Bronchial epithelial cell (primary cell): ENCODE results near the gene SYCP2. TPM values are rescaled to one million over a fixed set of nuclear protein-coding genes. Genes with fewer than 3 reads are reported as not detected.

ENCODE experiments used
- DNase-seq: peaks from one replicate; pipeline ENCODE4 v3.0.0-alpha.2; 2010; ENCODE audit warnings: low read depth
- FAIRE-seq: peaks from 2 replicates; lab custom pipeline; 2011; peaks lifted over from hg19 to GRCh38; lab: Jason Lieb, UNC
- H3K27me3 ChIP-seq: 2 replicates; pipeline ENCODE4 v1.5.1; 2011; ENCODE audit warnings: low read length; ENCODE audit not compliant: control insufficient read depth, insufficient read depth
- H3K36me3 ChIP-seq: 2 replicates; pipeline ENCODE4 v1.5.1; 2011; ENCODE audit warnings: low read length; ENCODE audit not compliant: control insufficient read depth, insufficient read depth
- H3K4me3 ChIP-seq: 2 replicates; pipeline ENCODE4 v1.5.1; 2011; ENCODE audit warnings: mild to moderate bottlenecking, low read depth, low read length, control low read depth
- total RNA-seq: library from RNA; depleted of rRNA; stranded (reverse); fragments of >200 nt; gene quantifications from 2 replicates; pipeline ENCODE4 v1.2.1, GENCODE V29; 2014
- TF ChIP-seq, protein P1 (sequence below): IDR thresholded peaks from 2 replicates; pipeline ENCODE4 v1.5.1; 2011; ENCODE audit warnings: mild to moderate bottlenecking, moderate library complexity, low read length, control low read depth, inconsistent platforms; ENCODE audit not compliant: insufficient read depth, severe bottlenecking

The SYCP2 gene
- total RNA-seq, 1 donor from 2014 or later, result 0.26 TPM

- H3K27me3 ChIP-seq, result no peaks in the 10 kb centered on the region
Observed at GRCh38 chr20:59813948-59814839, 119.2 kb downstream of the SYCP2 start.

More at GRCh38 chr20:59813948-59814839, 119.2 kb downstream of the SYCP2 start:
- Histone ChIP-seq H3K4me3 (no peak overlapping the region), H3K36me3 (no peaks in the 10 kb centered on the region)
- FAIRE-seq (no peak), DNase-seq (no peak)
- TF ChIP-seq, protein P1, sequence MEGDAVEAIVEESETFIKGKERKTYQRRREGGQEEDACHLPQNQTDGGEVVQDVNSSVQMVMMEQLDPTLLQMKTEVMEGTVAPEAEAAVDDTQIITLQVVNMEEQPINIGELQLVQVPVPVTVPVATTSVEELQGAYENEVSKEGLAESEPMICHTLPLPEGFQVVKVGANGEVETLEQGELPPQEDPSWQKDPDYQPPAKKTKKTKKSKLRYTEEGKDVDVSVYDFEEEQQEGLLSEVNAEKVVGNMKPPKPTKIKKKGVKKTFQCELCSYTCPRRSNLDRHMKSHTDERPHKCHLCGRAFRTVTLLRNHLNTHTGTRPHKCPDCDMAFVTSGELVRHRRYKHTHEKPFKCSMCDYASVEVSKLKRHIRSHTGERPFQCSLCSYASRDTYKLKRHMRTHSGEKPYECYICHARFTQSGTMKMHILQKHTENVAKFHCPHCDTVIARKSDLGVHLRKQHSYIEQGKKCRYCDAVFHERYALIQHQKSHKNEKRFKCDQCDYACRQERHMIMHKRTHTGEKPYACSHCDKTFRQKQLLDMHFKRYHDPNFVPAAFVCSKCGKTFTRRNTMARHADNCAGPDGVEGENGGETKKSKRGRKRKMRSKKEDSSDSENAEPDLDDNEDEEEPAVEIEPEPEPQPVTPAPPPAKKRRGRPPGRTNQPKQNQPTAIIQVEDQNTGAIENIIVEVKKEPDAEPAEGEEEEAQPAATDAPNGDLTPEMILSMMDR, result no peak

Other genes starting within 250 kb of the SYCP2 start
- gene PPP1R3D, start 6.7 kb upstream of the SYCP2 start, total RNA-seq, result 9.5 and 12.2 TPM in 2 replicates
- 4.5 and 5.8 TPM in 2 replicates for gene FAM217B, start 6.8 kb upstream of the SYCP2 start, total RNA-seq
- 2.4 and 8.4 TPM in 2 replicates for gene CDH26, start 24.8 kb upstream of the SYCP2 start, total RNA-seq